GM21529 (cell line): ENCODE measurements around the gene GGA1.
"Not testable (repeated sequence)": the region's sequence is repeated elsewhere in the genome, so short reads cannot be mapped to it uniquely, and the experiment has no call there.

ENCODE experiments used
- ATAC-seq: cut with Tn5 transposase; IDR thresholded peaks from one replicate; pipeline ENCODE4 v1.9.1; 2021; ENCODE audit not compliant: unreplicated experiment

Gene GGA1

DNA sequence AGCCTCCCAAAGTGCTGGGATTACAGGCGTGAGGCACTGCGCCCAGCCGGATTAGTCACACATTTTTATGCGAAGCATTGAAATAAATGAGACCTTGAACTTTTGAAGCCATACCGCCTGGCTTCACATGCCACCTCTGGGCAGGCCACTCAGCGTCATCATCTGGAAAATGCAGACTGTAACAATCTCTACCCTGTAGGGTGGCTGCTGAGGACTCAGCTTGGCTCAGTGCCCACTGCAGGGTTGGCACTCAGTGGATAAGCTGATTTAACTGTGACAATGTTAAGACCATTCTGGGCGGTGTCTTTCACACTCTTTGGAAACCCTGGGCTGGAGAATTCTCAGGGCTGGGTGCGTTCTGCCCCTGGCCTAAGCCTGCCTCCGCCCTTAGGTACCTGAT lies 39.3 kb downstream of the GGA1 start:
- ATAC-seq, result no peak

- no peak for ATAC-seq
Measured at GRCh38 chr22:37650463-37651136, 42.0 kb downstream of the GGA1 start.

DNA sequence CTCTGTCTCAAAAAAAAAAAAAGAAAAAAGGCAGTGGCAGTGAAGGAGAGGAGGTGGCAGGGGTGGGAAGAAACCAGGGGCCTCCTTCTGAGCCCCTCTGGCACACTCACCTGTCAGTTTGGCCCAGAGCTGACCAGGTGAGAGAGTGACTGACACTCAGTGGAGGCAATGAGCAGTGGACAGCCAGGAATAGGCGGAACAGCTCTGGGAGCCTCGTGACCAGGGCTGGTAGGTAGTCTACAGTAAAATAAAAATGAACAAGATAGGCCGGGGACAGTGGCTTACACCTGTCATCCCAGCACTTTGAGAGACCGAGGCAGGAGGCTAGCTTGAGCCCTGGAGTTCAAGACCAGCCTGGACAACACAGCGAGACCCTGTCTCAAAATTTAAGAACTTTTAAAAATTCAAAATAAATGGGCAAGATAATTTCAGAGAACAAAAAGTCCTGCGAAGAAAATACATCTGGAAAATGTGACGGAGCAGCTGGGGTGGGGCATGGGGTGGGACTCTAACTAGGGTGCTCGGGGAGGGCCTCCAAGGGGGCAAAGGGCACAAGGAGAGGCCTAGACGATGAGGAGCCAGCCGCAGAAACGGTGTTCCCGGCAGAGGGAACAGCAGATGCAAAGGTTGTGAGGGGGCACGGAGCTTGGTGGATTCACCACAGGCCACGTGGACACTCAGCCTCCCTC lies 46.1 kb downstream of the GGA1 start:
- ATAC-seq, result no peak

- ATAC-seq, result no peak
Measured at GRCh38 chr22:37655252-37655563, 46.6 kb downstream of the GGA1 start.

GRCh38 chr22:37656583-37656982 lies 47.9 kb downstream of the GGA1 start:
- ATAC-seq, result not testable (repeated sequence)

- no peak for ATAC-seq
Measured at GRCh38 chr22:37657590-37658132, 49.0 kb downstream of the GGA1 start.

GRCh38 chr22:37658133-37659065 lies 49.8 kb downstream of the GGA1 start, which contains the start of gene PDXP:
Gene PDXP (plus strand): TSS chr22:37658723. CDS start chr22:37658783, 60 bp downstream.
- ATAC-seq, result peak; percentile 75

DNA sequence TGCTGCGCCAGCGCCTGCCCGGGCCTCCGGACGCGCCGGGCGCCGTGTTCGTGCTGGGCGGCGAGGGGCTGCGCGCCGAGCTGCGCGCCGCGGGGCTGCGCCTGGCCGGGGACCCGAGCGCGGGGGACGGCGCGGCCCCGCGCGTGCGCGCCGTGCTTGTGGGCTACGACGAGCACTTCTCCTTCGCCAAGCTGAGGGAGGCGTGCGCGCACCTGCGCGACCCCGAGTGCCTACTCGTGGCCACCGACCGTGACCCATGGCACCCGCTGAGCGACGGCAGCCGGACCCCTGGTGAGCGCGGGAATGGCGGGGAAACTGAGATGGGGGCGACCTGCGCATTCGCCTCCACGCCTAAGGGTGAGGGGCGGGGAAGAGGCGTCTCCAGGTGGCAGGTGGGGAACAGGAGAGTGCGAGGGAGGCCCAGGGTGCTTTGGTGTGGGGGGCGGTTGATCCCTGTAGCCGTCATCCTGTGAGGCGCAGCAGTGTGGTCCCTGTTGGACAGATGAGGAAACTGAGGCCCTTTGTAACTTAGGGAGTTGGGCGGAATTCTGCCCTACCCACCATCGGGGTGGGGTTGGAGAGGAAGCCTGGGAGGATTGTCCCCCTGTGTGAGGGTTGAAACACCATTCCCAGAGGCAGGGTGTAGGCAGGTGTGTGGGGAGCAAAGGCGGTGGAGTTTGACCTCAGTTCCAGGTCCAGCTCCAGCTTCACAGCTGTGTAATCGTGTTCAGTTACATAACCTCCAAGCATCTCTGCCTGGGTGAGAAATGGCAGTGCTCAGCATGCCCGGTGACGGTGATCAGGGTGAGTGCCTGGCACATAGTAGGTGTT lies 50.6 kb downstream of the GGA1 start:
- ATAC-seq, result peak; percentile 1

- no peak for ATAC-seq
Measured at GRCh38 chr22:37659897-37660708, 51.5 kb downstream of the GGA1 start.

DNA sequence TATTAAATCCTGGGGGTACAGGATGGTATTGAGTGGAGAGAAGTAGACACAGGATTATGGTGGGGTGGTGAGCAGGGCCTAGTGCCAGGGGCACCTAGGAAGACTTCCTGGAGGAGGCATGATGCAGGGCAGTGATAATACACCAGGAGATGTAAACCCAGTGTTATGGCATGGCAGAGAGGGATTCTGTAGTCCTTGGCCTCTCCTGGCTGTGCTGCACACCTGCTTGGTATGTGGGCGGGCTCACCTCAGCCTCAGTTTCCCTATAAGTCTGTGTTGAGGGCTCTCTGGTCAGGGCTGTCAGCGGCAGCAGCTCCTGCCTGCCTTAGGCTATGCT lies 52.0 kb downstream of the GGA1 start:
- ATAC-seq, result no peak

- no peak for ATAC-seq
Measured at GRCh38 chr22:37661160-37661924, 52.7 kb downstream of the GGA1 start.

- no peak for ATAC-seq
Measured at GRCh38 chr22:37662039-37662438, 53.4 kb downstream of the GGA1 start.

DNA sequence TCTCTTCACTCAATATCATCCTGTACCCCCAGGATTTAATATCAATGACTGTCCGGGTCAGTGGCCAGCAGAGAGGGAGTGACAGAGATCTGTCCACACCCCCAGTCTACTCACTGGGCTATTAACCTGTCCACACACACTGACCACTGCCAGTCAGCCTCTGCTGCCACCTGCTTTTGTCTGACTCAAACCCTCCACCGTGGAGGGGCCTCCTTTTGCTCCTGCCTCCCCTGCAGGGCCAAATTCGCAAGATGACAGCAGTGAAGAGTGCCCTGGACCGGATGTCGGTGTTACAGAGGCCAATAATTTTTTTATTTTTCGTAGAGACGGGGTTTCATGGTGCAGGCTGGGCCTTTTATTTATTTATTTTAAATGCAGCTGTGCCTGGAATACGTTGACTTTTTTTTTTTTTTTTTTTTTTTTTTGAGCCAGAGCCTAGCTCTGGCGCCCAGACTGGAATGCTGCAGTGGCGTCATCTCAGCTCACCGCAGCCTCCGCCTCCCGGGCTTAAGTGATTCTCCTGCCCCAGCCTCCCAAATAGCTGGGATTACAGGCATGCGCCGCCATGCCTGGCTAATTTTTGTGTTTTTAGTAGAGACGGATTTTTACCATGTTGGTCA lies 55.0 kb downstream of the GGA1 start:
- ATAC-seq, result no peak

DNA sequence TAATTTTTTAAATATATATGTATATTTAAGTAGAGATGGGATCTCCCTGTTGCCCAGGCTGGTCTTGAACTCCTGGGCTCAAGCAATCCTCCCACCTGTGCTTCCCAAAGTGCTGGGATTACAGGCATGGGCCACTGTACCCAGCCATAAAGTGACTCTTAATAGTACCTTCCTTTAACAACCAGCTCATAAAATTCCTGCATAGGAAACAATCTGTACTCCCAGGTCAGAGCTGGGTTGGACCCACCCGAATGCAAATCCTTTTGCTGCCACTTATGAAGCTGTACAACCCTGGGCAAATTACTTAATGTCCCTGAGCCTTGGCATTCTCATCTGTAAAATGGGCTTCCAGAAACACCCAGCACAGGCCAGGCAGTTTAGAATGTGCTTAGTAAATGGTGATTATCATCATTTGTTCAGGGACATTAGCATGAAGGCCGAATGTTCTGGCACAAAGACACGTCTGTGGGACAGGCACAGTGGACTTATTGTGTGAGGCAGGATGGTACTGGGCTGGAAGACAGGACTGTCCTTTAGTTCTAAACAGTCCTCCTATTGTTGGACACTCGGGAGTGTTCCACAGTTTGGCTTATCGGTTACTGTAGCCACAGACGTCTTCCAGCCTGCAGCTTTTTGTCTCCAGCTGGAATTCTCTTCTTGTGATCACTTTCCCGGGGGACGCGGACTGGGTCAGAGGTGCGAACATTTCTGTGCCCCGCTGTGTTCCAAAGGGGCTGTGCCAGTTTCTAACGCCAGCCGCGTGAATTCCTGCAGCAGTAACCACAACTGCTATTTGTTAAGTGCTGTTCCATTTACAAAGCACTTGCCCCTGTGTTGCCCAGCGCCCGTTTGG lies 55.8 kb downstream of the GGA1 start:
- no peak for ATAC-seq

GRCh38 chr22:37665487-37665886 lies 56.9 kb downstream of the GGA1 start:
- no peak for ATAC-seq

GRCh38 chr22:37669586-37669985 lies 61.0 kb downstream of the GGA1 start:
- no peak for ATAC-seq

GRCh38 chr22:37672206-37672919 lies 63.7 kb downstream of the GGA1 start:
- ATAC-seq, result no peak
